K562 (cell line): ENCODE measurements around the gene HTR3B. TPM values are rescaled to one million over a fixed set of nuclear protein-coding genes. Genes with fewer than 3 reads are reported as not detected.

Experiments used
- ATAC-seq: fragments of 200-7000 bp; cut with Tn5 transposase; 3 replicates; pipeline ENCODE4 v1.9.1; 2020; ENCODE audit warnings: moderate library complexity
- BruUV-seq: library from RNA; stranded (reverse); fragments of 400-500 nt; replicated peaks from 2 replicates; lab custom pipeline; 2021; lab: Mats Ljungman, UMichigan
- CTCF ChIA-PET: fragments of 300-600 bp; formaldehyde crosslinking; extraction: SDS; loops from one replicate; lab custom pipeline; 2021; ENCODE audit warnings: low intra/inter-chr PET ratio; lab: Yijun Ruan, JAX
- POLR2A ChIA-PET: fragments of 300-600, 350-650 bp; sonication (Branson Sonifier 250); formaldehyde crosslinking; extraction: SDS; loops from one replicate; lab custom pipeline; 2021; ENCODE audit warnings: antibody characterized with exemption, inconsistent platforms; lab: Yijun Ruan, JAX
- DNase-seq, 4 experiments: peaks; one replicate each; pipeline versions ENCODE4 v3.0.0 to v3.0.0-alpha.2; 2011 to 2018; ENCODE audit warnings: low spot score in 3 of 4, mixed read lengths in 3 of 4; ENCODE audit errors: extremely low read depth in 1 of 4
- FAIRE-seq: peaks from 2 replicates; lab custom pipeline; 2011; peaks lifted over from hg19 to GRCh38; lab: Jason Lieb, UNC
- H2AFZ ChIP-seq: 2 replicates; pipeline ENCODE4 v1.6.0; 2011; ENCODE audit warnings: low read depth, low read length, control low read depth, inconsistent platforms
- H3K27ac ChIP-seq: fragments of 200-600 bp; 3 replicates; pipeline ENCODE4 v1.8.0; 2011; ENCODE audit warnings: low read depth, mild to moderate bottlenecking, control low read depth, inconsistent platforms, low read length, moderate library complexity, mixed read lengths; ENCODE audit errors: extremely low read depth
- H3K27me3 ChIP-seq, 2 experiments: fragments of 300-600 bp in 1 of 2; 2 replicates in 1 of 2; 3 replicates in 1 of 2; pipeline versions ENCODE4 v1.6.0 to v1.8.0; 2011; ENCODE audit warnings: inconsistent platforms in 2 of 2, low read length in 2 of 2, mild to moderate bottlenecking in 1 of 2, mixed read lengths in 1 of 2, moderate library complexity in 1 of 2; ENCODE audit not compliant: control insufficient read depth in 2 of 2, insufficient read depth in 2 of 2
- H3K36me3 ChIP-seq: fragments of 300-600 bp; 3 replicates; pipeline ENCODE4 v1.8.0; 2011; ENCODE audit warnings: mild to moderate bottlenecking, low read length, inconsistent platforms; ENCODE audit not compliant: control insufficient read depth, insufficient read depth
- H3K4me1 ChIP-seq, 2 experiments: fragments of 200-600 bp in 1 of 2; replicated peaks in 1 of 2; 2 replicates in 1 of 2; 3 replicates in 1 of 2; pipeline versions ENCODE4 v1.5.1 to v1.8.0; 2011; ENCODE audit warnings: inconsistent platforms in 2 of 2, low read length in 2 of 2, mild to moderate bottlenecking in 1 of 2, mixed read lengths in 1 of 2, moderate library complexity in 1 of 2; ENCODE audit not compliant: control insufficient read depth in 2 of 2, insufficient read depth in 2 of 2
- H3K4me2 ChIP-seq: 2 replicates; pipeline ENCODE4 v1.6.1; 2011; ENCODE audit warnings: low read length, control low read depth, inconsistent platforms, mixed read lengths; ENCODE audit not compliant: insufficient read depth
- H3K4me3 ChIP-seq: fragments of 200-600 bp; sonication (generic), shearing (Covaris generic); 2 replicates; pipeline ENCODE4 v1.5.1; 2016; ENCODE audit warnings: control low read depth, inconsistent platforms
- H3K79me2 ChIP-seq: fragments of 200-600 bp; 3 replicates; pipeline ENCODE4 v1.8.0; 2011; ENCODE audit warnings: low read length, inconsistent platforms; ENCODE audit not compliant: control insufficient read depth, insufficient read depth
- H3K9ac ChIP-seq, 2 experiments: 2 replicates each; pipeline versions ENCODE4 v1.6.0 to v1.6.1; 2011; ENCODE audit warnings: low read depth in 2 of 2, low read length in 2 of 2, control low read depth in 1 of 2, inconsistent platforms in 1 of 2, mild to moderate bottlenecking in 1 of 2, mixed read lengths in 1 of 2; ENCODE audit not compliant: insufficient read depth in 1 of 2
- H3K9me1 ChIP-seq: one replicate; pipeline ENCODE4 v1.6.0; 2011; ENCODE audit warnings: inconsistent platforms, mild to moderate bottlenecking, low read length, moderate library complexity; ENCODE audit not compliant: control insufficient read depth, insufficient read depth
- H3K9me3 ChIP-seq: replicated peaks from 2 replicates; pipeline ENCODE4 v1.5.1; 2011; ENCODE audit warnings: low read depth, low read length, inconsistent platforms; ENCODE audit not compliant: control insufficient read depth, insufficient read depth
- H4K20me1 ChIP-seq: replicated peaks from 2 replicates; pipeline ENCODE4 v1.6.1; 2011; ENCODE audit warnings: low read length, inconsistent platforms, mixed read lengths; ENCODE audit not compliant: control insufficient read depth, insufficient read depth
- EHMT2 ChIP-seq: fragments of 450-650 bp; IDR thresholded peaks from 2 replicates; pipeline ENCODE4 v1.6.1; 2018; ENCODE audit warnings: antibody characterized with exemption
- EP400 ChIP-seq: fragments of 450-650 bp; IDR thresholded peaks from 2 replicates; pipeline ENCODE4 v1.6.1; 2017; ENCODE audit warnings: antibody characterized with exemption, mild to moderate bottlenecking, moderate library complexity
- FOXP1 ChIP-seq: sonication (generic); formaldehyde crosslinking; IDR thresholded peaks from 2 replicates; pipeline ENCODE4 v1.8.0; 2022; ENCODE audit warnings: mild to moderate bottlenecking, missing genetic modification reagents
- GATAD2B ChIP-seq: fragments of 450-650 bp; IDR thresholded peaks from 2 replicates; pipeline ENCODE4 v1.6.1; 2017; ENCODE audit warnings: mild to moderate bottlenecking, borderline replicate concordance
- NFYB ChIP-seq: IDR thresholded peaks from 2 replicates; pipeline ENCODE4 v1.6.1; 2011; ENCODE audit warnings: mild to moderate bottlenecking, moderate library complexity; ENCODE audit not compliant: insufficient read length; ENCODE audit errors: extremely low read depth
- POLR2G ChIP-seq: fragments of 200-400 bp; formaldehyde crosslinking; IDR thresholded peaks from 2 replicates; pipeline ENCODE4 v1.6.1; 2017; ENCODE audit warnings: low read depth, mild to moderate bottlenecking, antibody characterized with exemption, low read length, moderate library complexity
- POLR3A ChIP-seq: IDR thresholded peaks from 2 replicates; pipeline ENCODE4 v1.6.1; 2011; ENCODE audit warnings: borderline replicate concordance, mild to moderate bottlenecking, moderate library complexity; ENCODE audit not compliant: insufficient read length, insufficient read depth; ENCODE audit errors: extremely low read depth
- RBFOX2 ChIP-seq: fragments of 200-400 bp; formaldehyde crosslinking; IDR thresholded peaks from 2 replicates; pipeline ENCODE4 v1.6.1; 2017; ENCODE audit warnings: low read depth, mild to moderate bottlenecking, low read length, moderate library complexity
- SRSF9 ChIP-seq: fragments of 200-400 bp; formaldehyde crosslinking; IDR thresholded peaks from 2 replicates; pipeline ENCODE4 v1.6.1; 2017; ENCODE audit warnings: low read depth, low read length, borderline replicate concordance
- SUPT5H ChIP-seq: fragments of 450-650 bp; IDR thresholded peaks from 2 replicates; pipeline ENCODE4 v1.6.1; 2016
- TEAD2 ChIP-seq: fragments of 450-650 bp; IDR thresholded peaks from 2 replicates; pipeline ENCODE4 v1.6.1; 2016; ENCODE audit warnings: missing genetic modification characterization, control low read depth, missing compliant biosample characterization
- ZC3H4 ChIP-seq: sonication (generic); formaldehyde crosslinking; IDR thresholded peaks from 2 replicates; pipeline ENCODE4 v1.9.0; 2021; ENCODE audit warnings: missing genetic modification reagents, borderline replicate concordance
- ZFPM2 ChIP-seq: fragments of 250-450 bp; sonication (Bioruptor Pico); IDR thresholded peaks from 2 replicates; pipeline ENCODE4 v1.5.1; 2022; ENCODE audit warnings: mild to moderate bottlenecking
- ZNF121 ChIP-seq: sonication (generic); formaldehyde crosslinking; conservative IDR thresholded peaks from 2 replicates; pipeline ENCODE4 v1.8.0; 2022; ENCODE audit warnings: missing genetic modification reagents
- ZNF134 ChIP-seq: fragments of 250-450 bp; sonication (Bioruptor Pico); conservative IDR thresholded peaks from 2 replicates; pipeline ENCODE4 v1.4.0; 2020
- ZNF146 ChIP-seq: IDR thresholded peaks from one replicate; pipeline ENCODE4 v1.6.1; 2018; ENCODE audit warnings: missing compliant biosample characterization; ENCODE audit not compliant: unreplicated experiment
- ZNF561 ChIP-seq: fragments of 450-650 bp; formaldehyde crosslinking; conservative IDR thresholded peaks from 2 replicates; pipeline ENCODE4 v1.4.0; 2020; ENCODE audit warnings: mild to moderate bottlenecking, moderate library complexity
- ZNF699 ChIP-seq: fragments of 250-450 bp; sonication (Bioruptor Pico); IDR thresholded peaks from 2 replicates; pipeline ENCODE4 v1.8.0; 2021; ENCODE audit warnings: mild to moderate bottlenecking, moderate library complexity; ENCODE audit not compliant: insufficient replicate concordance
- ZSCAN32 ChIP-seq: fragments of 450-650 bp; formaldehyde crosslinking; IDR thresholded peaks from 2 replicates; pipeline ENCODE4 v1.4.0; 2020; ENCODE audit warnings: mild to moderate bottlenecking, moderate library complexity
- WGBS: fragments of 100-300 bp; shearing (Covaris generic); methylation state at CpG from one replicate; pipeline ENCODE4 v1.1.6; 2016; ENCODE audit warnings: low coverage, mixed read lengths; ENCODE audit not compliant: insufficient coverage; ENCODE audit errors: missing lambda C conversion rate; 5-methylcytosine and 5-hydroxymethylcytosine counted together
- in situ Hi-C: fragments of 300-500 bp; cut with MboI; formaldehyde crosslinking; loops from 4 replicates; pipeline ENCODE4 v1.15.0; 2018; ENCODE audit warnings: inconsistent platforms, mixed read lengths
- intact Hi-C: fragments of 100-400 bp; cut with micrococcal nuclease; formaldehyde crosslinking; loops from 2 replicates; pipeline ENCODE4 v1.14.2; 2022
- polyA plus RNA-seq, 8 experiments: library from polyadenylated mRNA; depleted of rRNA in 4 of 8; stranded (reverse) in 5 of 8; unstranded in 3 of 8; fragments of >200 nt; fragmentation: Nextera tagmentation in 2 of 8; fragmentation: Illumina TruSeq in 1 of 8; extraction: Ambion mirVana in 2 of 8; extraction: Trizol in 1 of 8; gene quantifications; 2 replicates each; pipeline versions ENCODE4 v1.2.1 to v1.2.3, GENCODE V29; 2011 to 2014; ENCODE audit warnings: inconsistent platforms in 1 of 8, missing spikeins in 1 of 8
- total RNA-seq, 7 experiments: library from RNA; depleted of rRNA in 6 of 7; stranded (reverse); fragments of >200 nt in 6 of 7; fragmentation: Illumina TruSeq in 2 of 7; extraction: Trizol in 2 of 7; gene quantifications; 2 replicates each; pipeline versions ENCODE4 v1.2.1 to v1.2.3, GENCODE V29; 2011 to 2021; ENCODE audit warnings: low replicate concordance in 1 of 7
- TF ChIP-seq, protein P1 (sequence below): sonication (generic); formaldehyde crosslinking; IDR thresholded peaks from 2 replicates; pipeline ENCODE4 v1.8.0; 2022; ENCODE audit warnings: missing genetic modification reagents, mild to moderate bottlenecking, moderate library complexity, borderline replicate concordance
- TF ChIP-seq, protein P2 (sequence below): fragments of 250-450 bp; sonication (Bioruptor Pico); IDR thresholded peaks from 2 replicates; pipeline ENCODE4 v1.4.0; 2020; ENCODE audit warnings: mild to moderate bottlenecking

HTR3B gene
- total and polyA plus RNA-seq, 9 of the 15 experiments (the other 6 are each of a cell fraction or from before 2014, with no cell fraction given) = not detected

DNA sequence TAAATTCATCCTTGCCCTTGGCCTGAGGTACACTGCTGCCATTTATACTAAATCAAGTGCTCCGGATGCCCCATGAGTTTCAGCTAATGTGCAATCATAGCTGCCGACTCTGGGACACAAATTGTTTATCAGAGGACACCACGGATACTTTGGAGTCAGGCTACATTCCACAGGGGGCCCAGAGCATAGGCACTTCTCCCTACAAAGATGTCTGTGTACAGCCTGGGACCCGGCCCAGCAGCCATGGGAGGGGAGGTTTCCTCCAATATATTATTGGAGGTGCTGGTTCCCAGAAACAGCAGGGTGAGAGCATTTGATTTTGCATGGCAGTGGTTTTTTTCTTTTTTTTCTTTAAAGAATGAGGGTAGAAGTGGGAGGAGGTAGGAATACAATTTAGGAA, 31.3 kb downstream of the HTR3B start (continued):
- TF ChIP-seq, protein P1, sequence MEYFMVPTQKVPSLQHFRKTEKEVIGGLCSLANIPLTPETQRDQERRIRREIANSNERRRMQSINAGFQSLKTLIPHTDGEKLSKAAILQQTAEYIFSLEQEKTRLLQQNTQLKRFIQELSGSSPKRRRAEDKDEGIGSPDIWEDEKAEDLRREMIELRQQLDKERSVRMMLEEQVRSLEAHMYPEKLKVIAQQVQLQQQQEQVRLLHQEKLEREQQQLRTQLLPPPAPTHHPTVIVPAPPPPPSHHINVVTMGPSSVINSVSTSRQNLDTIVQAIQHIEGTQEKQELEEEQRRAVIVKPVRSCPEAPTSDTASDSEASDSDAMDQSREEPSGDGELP = no peak
- TF ChIP-seq EHMT2 = no peak

DNA sequence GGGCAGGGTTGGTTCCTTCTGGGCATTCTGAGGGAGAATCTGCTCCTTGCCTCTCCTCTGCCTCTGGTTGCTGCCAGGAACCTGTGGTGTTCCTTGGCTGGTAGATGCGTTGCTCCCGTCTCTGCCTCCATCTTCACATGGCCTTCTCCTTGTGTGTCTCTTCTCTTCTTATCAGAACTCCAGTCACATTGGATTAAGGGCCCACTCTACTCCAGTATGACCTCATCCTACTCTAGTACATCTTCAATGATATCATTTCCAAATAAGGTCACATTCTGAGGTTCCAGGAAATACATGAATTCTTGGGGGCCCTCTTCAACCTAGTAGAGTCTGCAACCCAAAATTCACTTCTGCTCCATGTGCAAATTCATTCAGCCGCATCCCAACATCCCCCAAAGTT, 33.3 kb downstream of the HTR3B start:
- POLR2A ChIA-PET = no interaction called here
- no TSS peak for BruUV-seq
- no peak for DNase-seq
- in situ Hi-C loops = loop anchor here (10.0 kb wide), 1 partner anchor 1013 kb away; no protein-coding TSS in a partner anchor
- Histone ChIP-seq H3K27ac (no peak overlapping the region), H3K27me3 (peaks cover 32 to 63% of the 10 kb centered on the region in 2 experiments; a peak in 4 of 5 replicates), H3K9ac (no peak overlapping the region), H3K9me3 (no peaks in the 10 kb centered on the region), H2AFZ (no peak overlapping the region), H3K36me3 (no peaks in the 10 kb centered on the region), H4K20me1 (no peaks in the 10 kb centered on the region; the same call in 1 of the 2 replicates), H3K79me2 (no peaks in the 10 kb centered on the region), H3K9me1 (no peaks in the 10 kb centered on the region), H3K4me2 (no peak overlapping the region), H3K4me1 (no peaks in the 10 kb centered on the region; a peak in 1 of 5 replicates), H3K4me3 (no peak overlapping the region)
- FAIRE-seq = no peak
- WGBS = 3% methylated on average over 3 of the region's 3 CpGs
- TF ChIP-seq ZNF134 (CRISPR knock-in tag) (no peak), ZNF146 (CRISPR knock-in tag) (no peak), SUPT5H (no peak), TEAD2 (tag) (no peak), ZNF699 (no peak), POLR2G (no peak), SRSF9 (no peak), NFYB (no peak), GATAD2B (no peak), ZNF121 (no peak), EP400 (no peak), POLR3A (no peak), ZFPM2 (CRISPR knock-in tag) (no peak), FOXP1 (no peak), ZNF561 (CRISPR knock-in tag) (no peak), RBFOX2 (no peak), ZC3H4 (no peak), ZSCAN32 (CRISPR knock-in tag) (no peak)
- TF ChIP-seq, protein P2, sequence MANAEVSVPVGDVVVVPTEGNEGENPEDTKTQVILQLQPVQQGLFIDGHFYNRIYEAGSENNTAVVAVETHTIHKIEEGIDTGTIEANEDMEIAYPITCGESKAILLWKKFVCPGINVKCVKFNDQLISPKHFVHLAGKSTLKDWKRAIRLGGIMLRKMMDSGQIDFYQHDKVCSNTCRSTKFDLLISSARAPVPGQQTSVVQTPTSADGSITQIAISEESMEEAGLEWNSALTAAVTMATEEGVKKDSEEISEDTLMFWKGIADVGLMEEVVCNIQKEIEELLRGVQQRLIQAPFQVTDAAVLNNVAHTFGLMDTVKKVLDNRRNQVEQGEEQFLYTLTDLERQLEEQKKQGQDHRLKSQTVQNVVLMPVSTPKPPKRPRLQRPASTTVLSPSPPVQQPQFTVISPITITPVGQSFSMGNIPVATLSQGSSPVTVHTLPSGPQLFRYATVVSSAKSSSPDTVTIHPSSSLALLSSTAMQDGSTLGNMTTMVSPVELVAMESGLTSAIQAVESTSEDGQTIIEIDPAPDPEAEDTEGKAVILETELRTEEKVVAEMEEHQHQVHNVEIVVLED = no peak
- intact Hi-C loops = no loop called here
- CTCF ChIA-PET = no interaction called here
- ATAC-seq = no peak
